GM18907 (cell line): ENCODE results near the gene LOXL1.
"Not testable (repeated sequence)": the region's sequence is repeated elsewhere in the genome, so short reads cannot be mapped to it uniquely, and the experiment has no call there.

ENCODE experiments used
- ATAC-seq: cut with Tn5 transposase; IDR thresholded peaks from one replicate; pipeline ENCODE4 v1.9.1; 2021; ENCODE audit warnings: mild to moderate bottlenecking, moderate library complexity; ENCODE audit not compliant: unreplicated experiment

LOXL1 gene

GRCh38 chr15:73937296-73937695, 11.0 kb downstream of the LOXL1 start:
- no peak for ATAC-seq

GRCh38 chr15:73937726-73938125, 11.5 kb downstream of the LOXL1 start:
- ATAC-seq = no peak

DNA sequence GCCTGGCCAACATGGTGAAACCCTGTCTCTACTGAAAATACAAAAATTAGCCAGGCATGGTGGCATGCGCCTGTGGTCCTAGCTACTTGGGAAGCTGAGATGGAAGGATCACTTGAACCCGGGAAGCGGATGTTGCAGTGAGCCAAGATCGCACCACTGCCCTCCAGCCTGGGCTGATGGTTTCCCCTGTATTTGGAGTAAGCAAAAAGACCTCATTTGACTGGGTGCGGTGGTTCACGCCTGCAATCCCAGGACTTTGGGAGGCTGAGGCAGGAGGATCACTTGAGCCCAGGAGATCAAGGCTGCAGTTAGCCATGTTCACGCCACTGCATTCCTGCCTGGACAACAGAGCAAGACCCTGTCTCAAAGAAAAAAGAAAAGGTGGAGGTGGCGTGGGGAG, 12.3 kb downstream of the LOXL1 start:
- not testable (repeated sequence) for ATAC-seq

- no peak for ATAC-seq
Measured at GRCh38 chr15:73939138-73939537, 12.9 kb downstream of the LOXL1 start.

GRCh38 chr15:73940061-73940981, 14.1 kb downstream of the LOXL1 start:
- ATAC-seq = no peak

DNA sequence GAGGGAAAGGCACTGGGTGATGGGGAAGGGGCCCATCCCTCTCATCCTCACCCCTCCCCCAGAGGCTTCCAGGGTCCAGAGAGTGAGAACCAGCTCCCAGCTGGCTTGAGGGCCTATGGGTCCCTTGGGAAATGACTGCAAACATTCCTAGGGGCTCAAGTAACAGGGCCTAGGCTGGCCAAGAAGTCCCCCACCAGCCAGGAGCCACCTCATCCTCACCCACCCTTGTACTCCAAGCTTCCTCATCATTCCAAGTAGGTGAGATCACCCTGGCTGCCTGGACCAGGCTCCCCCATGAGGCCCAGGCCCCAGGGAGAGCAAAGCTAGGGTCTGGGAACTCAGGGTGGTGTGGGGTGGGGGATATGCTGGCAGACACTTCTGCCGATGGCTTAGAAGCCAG, 14.8 kb downstream of the LOXL1 start:
- no peak for ATAC-seq

DNA sequence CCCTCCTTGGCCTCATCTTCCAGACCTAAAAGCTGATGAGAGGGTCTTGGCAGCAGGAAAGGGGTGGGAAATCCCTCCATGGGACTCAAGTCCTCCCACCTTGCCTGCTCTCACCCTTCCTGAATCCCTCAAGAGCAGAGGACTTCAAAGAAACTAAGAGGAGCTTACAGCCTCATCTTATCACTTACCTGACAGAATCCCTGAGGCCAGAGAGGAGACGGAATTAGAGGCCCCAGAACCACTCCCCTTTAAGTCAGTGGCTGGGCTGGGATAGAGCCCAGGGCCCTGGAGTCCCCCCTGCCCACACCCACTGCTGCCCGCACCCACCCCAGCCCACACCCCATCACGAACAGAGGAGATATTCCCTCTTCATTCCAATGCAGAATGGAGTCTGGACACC, 15.2 kb downstream of the LOXL1 start:
- ATAC-seq = no peak

GRCh38 chr15:73941871-73942635, 15.8 kb downstream of the LOXL1 start:
- no peak for ATAC-seq

- no peak for ATAC-seq
Measured at GRCh38 chr15:73942751-73943270, 16.5 kb downstream of the LOXL1 start.

DNA sequence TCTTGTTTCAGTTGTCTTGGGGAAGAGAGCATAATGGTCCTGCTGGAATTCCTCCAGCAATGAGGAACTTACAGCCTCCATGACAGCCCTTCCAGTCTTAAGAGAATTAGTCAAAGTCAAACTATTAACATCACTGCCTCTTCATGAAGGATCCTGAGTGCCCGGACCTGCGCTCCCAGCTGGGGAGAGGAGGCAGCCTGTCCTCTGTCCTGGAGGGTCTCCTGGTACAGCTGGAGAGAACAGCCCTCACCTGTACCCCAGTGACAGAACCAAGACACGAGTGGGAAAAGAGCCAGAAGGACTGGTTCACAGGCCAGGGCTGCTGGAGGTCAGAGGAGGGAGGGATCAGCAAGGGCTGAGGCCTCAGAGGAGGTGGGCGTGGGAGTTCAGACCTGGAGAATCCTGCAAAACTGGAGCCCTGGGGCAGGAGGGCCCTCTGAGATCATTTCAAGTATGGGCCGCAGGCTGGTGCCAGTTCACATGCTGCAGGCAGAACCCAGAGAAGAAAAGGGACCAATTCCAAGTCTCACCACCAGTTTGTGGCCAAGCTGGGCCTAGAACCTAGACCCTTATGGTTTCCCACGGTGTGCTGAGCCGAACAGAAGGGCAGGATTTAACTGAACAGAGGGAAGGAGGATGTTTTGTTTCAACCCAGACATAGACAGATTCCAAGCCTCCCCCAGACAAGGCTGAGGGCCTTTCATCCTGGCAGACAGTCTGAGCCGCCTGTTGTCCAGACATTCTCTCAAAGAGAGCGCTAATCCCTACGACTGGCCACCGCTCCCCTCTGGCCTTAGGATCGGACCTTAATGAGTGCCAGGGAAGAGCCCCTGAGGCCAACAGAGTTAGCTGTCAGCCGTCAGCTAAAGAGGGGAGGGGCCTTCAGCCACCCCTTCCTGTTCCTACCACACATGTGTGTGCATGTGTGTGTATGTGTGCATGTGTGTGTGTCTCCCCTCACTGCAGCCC, 18.2 kb downstream of the LOXL1 start:
- no peak for ATAC-seq

DNA sequence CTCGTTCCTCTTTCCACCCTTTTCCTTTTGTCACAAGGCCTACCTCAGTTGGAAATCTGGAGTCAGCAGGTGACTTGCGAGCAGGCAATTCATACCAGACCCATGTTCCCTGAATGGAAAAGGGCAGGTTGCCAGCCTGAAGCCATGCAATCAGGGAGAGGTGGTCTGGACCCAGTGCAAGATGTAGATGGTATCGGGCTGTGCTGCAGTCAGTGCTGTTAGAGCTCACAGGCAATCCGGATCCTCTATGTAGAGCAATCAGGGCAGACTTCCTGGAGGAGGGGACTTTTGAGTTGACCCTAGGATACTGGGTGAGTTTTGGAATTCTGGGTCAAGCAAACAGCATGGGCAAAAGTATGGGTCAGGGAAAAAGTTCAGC, 18.9 kb downstream of the LOXL1 start:
- ATAC-seq = no peak

- no peak for ATAC-seq
Measured at GRCh38 chr15:73946046-73946721, 19.9 kb downstream of the LOXL1 start.

- no peak for ATAC-seq
Measured at GRCh38 chr15:73946795-73947370, 20.6 kb downstream of the LOXL1 start.

- no peak for ATAC-seq
Measured at GRCh38 chr15:73947651-73948050, 21.4 kb downstream of the LOXL1 start.

GRCh38 chr15:73948396-73948795, 22.1 kb downstream of the LOXL1 start:
- no peak for ATAC-seq

DNA sequence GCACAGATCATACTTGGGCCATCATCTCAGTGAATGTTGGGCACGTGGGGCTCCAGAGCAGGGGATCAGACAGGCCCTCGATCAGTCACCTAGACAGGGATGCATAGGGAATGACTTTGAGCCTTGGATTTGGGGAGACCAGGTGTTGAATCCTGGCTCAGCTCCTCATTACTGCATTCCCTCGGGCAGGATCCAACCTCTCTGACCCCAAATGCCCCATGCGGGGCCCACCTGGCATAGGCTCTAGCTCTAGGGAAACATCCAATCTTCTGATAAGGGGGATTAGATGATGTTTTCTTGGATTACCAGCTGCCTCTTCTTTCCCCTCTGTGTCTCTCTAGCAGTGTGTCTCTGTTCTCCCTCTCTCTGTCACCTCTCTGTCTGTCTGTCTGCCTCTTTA, 22.7 kb downstream of the LOXL1 start:
- ATAC-seq = no peak

GRCh38 chr15:73949496-73949895, 23.2 kb downstream of the LOXL1 start:
- ATAC-seq = no peak

GRCh38 chr15:73950479-73950830, 24.2 kb downstream of the LOXL1 start:
- ATAC-seq = no peak

DNA sequence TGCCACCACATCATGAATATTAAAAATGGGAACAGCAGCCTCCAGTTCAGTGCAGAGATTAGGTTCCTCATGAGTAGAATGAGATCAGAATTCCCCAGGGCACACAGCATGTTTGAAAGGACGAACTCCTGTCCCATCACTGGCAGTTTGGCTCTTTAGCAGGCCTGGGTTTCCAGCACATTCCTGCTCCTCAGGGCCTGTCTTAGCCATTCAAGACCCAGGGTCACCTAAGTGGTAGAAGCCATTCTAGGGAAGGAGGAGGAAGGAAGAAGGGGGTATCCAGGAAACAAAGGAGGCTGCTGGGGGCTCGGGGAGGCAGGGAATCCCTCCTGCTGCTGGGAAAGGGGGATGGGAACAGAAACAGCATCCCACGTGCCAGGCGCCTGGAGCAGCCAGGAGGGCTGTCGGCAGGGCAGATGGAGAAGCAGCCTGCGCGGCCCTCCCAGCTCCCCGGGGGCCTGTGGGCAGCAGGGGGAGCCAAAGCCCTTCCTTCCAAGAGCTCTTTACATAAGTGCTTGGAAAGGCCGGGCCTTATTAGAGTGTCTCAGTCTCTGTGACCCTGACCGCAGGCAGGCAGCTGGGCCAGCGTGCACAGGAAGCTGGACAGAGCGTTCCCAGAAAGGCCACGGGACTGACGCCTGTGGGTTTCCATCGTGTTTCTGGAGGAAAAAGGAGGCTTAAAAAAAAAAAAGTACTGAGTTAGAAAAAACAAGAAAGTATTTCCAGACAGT, 24.7 kb downstream of the LOXL1 start:
- ATAC-seq = peak; percentile 57
